C4-2B (cell line): ENCODE results near the gene LTBP2.
A peak's percentile ranks its signal among the peaks of the same experiment; 100 is the strongest.

ENCODE experiments used
- H3K27ac ChIP-seq: fragments of 450-650 bp; 2 replicates; pipeline ENCODE4 v1.5.1; 2017
- ZFX ChIP-seq: fragments of 450-650 bp; IDR thresholded peaks from 2 replicates; pipeline ENCODE4 v1.6.1; 2017
- TF ChIP-seq, protein P1 (sequence below): fragments of 450-650 bp; conservative IDR thresholded peaks from 2 replicates; pipeline ENCODE4 v1.5.1; 2017; ENCODE audit warnings: mild to moderate bottlenecking

LTBP2 gene

DNA sequence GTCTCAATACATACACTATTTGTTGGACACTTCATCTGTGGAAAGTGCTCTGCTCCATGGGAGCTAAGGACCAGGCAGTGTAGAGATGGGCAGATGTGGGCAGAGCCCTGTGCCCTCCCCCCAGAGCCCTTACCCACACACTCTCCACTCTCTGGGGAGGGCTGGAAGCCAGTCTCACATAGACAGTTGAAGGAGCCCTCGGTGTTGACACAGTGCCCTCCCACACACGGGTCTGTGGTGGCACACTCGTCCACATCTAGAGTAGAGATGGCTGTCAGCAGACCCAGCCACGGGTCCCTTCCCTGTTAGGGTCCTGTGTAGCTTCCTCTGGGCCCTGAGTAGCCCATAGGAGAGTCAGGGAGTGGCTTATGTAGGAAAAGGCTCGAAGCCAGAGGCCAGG lies 104.2 kb downstream of the LTBP2 start:
- no peak overlapping the region for H3K27ac ChIP-seq
- TF ChIP-seq, protein P1, sequence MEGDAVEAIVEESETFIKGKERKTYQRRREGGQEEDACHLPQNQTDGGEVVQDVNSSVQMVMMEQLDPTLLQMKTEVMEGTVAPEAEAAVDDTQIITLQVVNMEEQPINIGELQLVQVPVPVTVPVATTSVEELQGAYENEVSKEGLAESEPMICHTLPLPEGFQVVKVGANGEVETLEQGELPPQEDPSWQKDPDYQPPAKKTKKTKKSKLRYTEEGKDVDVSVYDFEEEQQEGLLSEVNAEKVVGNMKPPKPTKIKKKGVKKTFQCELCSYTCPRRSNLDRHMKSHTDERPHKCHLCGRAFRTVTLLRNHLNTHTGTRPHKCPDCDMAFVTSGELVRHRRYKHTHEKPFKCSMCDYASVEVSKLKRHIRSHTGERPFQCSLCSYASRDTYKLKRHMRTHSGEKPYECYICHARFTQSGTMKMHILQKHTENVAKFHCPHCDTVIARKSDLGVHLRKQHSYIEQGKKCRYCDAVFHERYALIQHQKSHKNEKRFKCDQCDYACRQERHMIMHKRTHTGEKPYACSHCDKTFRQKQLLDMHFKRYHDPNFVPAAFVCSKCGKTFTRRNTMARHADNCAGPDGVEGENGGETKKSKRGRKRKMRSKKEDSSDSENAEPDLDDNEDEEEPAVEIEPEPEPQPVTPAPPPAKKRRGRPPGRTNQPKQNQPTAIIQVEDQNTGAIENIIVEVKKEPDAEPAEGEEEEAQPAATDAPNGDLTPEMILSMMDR, result no peak
- TF ChIP-seq ZFX, result no peak

DNA sequence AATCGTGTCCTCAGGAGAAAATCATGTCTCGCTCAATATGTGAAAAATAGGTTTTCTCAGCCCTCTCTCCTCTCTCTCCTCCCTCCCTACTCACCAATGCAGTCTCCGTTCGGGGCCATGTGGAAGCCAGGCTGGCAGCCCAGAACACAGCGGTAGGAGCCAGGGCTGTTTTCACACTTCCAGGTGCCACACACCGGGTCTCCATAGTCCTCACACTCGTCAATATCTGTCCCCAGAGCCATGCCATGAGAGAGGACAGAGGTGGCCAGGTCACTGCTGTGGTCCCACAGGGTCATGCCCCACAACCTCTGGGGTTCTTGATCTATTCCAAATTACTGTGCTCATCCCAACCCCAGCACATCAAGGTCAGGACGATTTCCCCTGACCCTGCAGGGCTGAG lies 105.0 kb downstream of the LTBP2 start:
- TF ChIP-seq, protein P1, result no peak
- no peak for TF ChIP-seq ZFX
- no peak overlapping the region for H3K27ac ChIP-seq

DNA sequence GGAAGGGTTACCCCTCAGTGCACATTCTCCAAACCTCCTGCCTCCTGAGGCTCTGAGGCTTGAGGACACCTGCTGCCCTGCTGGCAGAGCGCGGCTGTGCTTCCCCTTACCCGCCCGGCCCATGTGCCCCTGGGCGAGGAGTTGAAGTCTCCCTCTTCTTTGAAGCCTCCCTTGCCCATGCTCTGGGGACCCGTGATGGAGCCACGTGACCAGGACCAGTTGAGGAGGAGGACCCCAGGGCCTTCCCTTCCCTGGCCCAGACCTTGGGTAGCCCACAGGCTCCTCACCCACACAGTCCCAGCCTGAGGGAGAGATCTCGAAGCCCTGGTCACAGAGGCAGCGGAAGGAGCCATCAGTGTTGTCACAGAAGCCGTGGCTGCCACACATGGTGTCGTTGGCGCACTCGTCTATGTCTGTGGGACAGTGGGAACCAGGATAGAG lies 105.6 kb downstream of the LTBP2 start:
- H3K27ac ChIP-seq, result no peak overlapping the region
- TF ChIP-seq, protein P1, result no peak

DNA sequence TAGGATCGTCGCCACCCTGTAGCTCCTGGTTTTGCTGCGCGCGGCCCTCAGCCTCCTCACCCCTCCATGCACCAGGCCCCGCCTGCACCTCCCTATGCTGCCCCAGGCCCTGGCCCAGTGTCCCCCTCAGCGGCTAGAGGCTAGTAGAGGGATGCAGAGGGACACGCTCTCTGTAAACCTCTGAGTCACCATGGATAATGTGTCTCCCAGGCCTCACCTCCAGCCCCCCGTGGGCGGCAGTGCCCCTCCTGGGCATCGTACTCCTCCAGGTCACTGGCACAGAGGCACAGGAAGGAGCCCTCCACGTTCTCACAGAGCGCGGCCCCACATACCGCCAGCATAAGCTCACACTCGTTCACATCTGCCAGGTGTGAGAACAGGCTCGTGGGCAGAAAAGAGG lies 106.2 kb downstream of the LTBP2 start:
- TF ChIP-seq, protein P1, result no peak
- TF ChIP-seq ZFX, result no peak

DNA sequence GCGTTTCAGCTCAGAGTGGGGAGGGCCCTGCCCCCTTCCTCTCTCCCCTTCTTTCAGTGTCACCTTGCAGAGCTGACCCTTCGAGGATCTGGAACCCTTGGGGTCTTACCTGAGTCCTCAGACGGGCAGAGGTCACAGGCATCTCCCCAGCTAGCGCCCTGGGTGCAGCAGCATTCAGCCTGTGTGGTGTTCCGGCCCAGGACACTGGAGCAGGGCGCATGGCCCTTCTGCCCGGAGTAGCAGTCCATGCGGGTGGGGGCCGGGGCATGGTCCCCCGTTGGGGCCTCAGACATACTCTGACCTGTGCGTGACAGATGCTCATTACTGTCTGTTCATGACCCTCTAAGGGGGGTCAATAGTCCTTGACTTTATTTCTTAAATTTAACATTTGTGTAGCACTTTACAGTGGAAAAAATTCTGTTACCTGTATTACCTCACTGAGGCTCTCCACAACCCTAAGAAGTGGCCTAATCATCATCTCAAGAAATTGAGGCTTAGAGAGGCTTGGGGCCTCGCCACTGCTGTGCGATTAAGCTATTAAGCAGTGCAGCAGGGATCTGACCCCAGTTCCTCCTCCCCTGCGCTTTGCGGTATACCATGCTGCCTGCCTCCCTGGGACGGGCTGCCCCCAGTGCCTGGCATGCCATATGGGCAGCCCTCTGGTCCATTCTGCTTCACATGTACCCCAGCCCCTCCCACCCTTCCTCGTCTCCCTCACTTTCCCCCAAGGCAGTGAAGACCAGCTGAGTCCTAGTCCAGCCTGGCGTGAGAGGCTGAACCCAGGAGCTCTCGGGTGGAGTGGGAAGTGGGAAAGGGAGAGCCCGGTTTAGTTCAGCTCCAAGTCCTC lies 106.9 kb downstream of the LTBP2 start:
- H3K27ac ChIP-seq, result no peak overlapping the region
- TF ChIP-seq ZFX, result no peak
- TF ChIP-seq, protein P1, result no peak

More for the DNA sequence above, 106.2 kb downstream of the LTBP2 start:
- no peak overlapping the region for H3K27ac ChIP-seq

DNA sequence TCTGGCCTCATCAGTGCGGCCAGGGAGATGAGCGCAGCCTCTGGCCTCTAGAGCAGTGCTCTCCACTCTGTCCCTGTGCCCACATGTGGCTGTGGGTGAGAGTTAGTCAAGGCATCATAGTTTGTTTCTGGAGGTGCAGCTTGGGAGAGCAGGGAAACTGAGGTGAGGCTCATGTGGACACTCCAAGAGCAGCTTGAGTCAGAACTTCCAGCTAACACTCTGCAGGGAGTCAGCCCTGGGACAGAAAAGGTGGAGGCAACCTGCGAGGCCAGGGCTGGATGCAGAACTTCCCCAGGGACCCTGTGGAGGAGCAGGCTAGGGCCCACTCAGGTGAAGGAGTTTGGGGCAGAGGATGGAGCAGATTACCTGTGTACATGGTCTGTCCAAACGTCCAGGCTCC lies 107.6 kb downstream of the LTBP2 start:
- no peak overlapping the region for H3K27ac ChIP-seq
- TF ChIP-seq, protein P1, result no peak
- no peak for TF ChIP-seq ZFX

DNA sequence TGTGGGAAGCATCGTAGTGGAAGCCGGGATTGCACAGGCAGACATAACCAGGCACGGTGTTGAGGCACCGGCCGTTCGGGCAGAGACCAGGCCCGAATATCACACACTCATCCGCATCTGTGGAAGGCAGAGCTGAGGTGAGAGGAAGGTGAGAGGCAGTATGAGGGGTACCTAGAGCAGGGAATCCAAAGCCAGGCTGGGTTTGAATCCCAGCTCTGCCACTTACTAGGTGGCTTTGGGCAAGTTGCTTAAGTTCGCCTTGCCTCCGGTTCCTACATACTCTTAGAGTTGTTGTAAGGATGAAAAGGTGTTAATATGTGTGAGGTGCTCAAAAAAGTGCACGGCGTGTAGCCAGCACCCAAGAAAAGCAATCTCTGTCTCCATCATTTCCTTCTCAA lies 108.1 kb downstream of the LTBP2 start:
- H3K27ac ChIP-seq, result no peak overlapping the region
- TF ChIP-seq ZFX, result 0 out of 2 replicates have a peak, but pooled peaks have one; percentile 2
- TF ChIP-seq, protein P1, result no peak
